Right lung (tissue), 5 donors: ENCODE measurements around the gene MRPL1. TPM values are rescaled to one million over a fixed set of nuclear protein-coding genes. Genes with fewer than 3 reads are reported as not detected.
"Not testable (repeated sequence)": the region's sequence is repeated elsewhere in the genome, so short reads cannot be mapped to it uniquely, and the experiment has no call there.

Source experiments
- DNase-seq, 2 donors: peaks; one replicate each; pipeline ENCODE4 v3.0.0-alpha.2; 2013
- polyA plus RNA-seq, 5 donors: library from polyadenylated mRNA; unstranded; fragments of 120-200 nt; gene quantifications; one replicate each; pipeline versions ENCODE4 v1.2.1 to v1.2.3, GENCODE V29; 2013; ENCODE audit warnings: inconsistent platforms in 1 of 5, low replicate concordance in 1 of 5; ENCODE audit not compliant: insufficient read length in 5 of 5, insufficient read depth in 1 of 5

MRPL1 gene
- polyA plus RNA-seq, 5 donors: 40.5 to 53.8 (median 49.6) TPM

DNA sequence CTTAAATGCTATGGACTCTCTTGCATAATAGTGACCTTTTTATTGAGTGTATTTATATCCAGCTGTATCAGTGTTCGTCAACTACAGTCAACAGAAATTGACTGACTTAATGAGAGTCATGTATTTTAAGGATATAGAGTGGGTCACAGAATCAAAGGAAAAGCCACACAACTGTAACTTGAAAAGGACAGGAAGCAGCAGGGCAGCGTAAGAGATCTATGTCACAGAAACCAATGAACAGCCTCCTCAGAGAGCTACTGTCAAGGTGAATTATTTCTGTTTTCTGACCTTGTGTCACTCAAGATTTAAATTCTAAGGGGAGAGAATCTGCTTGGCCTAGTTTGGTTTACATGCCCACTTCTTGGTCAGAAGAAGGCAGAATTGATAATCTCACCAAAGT lies 100.4 kb downstream of the MRPL1 start:
- no peak for DNase-seq

DNA sequence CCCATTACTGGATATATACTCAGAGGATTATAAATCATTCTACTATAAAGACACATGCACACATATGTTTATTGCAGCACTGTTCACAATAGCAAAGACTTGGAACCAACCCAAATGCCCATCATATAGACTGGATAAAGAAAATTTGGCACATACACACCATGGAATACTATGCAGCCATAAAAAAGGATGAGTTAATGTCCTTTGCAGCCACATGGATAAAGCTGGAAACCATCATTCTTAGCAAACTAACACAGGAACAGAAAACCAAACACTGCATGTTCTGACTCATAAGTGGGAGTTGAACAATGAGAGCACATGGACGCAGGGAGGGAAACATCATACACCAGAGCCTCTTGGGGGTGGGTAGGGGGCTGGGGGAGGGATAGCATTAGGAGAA lies 111.0 kb downstream of the MRPL1 start:
- DNase-seq: not testable (repeated sequence)

DNA sequence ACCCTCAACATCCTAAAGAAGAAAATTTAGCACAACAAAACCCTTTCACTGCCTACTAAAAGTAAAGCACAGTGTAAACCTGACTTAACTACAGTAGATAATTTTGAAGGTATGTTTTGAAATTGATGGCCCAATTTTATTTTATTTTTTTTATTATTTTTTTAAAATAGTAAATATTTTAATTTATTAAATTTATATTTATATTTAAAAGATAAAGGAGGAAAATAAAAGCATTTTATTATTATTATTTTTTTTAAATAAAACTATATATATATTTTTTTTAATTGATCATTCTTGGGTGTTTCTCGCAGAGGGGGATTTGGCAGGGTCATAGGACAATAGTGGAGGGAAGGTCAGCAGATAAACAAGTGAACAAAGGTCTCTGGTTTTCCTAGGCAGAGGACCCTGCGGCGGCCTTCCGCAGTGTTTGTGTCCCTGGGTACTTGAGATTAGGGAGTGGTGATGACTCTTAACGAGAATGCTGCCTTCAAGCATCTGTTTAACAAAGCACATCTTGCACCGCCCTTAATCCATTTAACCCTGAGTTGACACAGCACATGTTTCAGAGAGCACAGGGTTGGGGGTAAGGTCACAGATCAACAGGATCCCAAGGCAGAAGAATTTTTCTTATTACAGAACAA lies 120.4 kb downstream of the MRPL1 start:
- DNase-seq: not testable (repeated sequence)

DNA sequence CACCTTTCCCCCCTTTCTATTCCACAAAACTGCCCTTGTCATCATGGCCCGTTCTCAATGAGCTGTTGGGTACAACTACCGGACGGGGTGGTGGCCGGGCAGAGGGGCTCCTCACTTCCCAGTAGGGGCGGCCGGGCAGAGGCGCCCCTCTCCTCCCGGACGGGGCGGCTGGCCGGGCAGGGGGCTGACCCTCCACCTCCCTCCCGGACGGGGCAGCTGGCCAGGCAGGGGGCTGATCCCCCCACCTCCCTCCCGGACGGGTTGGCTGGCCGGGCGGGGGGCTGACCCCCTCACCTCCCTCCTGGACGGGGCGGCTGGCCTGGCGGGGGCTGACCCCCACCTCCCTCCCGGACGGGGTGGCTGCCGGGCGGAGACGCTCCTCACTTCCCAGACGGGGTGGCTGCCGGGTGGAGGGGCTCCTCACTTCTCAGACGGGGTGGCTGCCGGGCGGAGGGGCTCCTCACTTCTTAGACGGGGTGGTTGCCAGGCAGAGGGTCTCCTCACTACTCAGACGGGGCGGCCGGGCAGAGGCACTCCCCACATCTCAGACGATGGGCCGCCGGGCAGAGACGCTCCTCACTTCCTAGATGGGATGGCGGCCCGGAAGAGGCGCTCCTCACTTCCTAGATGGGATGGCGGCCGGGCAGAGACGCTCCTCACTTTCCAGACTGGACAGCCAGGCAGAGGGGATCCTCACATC lies 121.1 kb downstream of the MRPL1 start:
- not testable (repeated sequence) for DNase-seq

DNA sequence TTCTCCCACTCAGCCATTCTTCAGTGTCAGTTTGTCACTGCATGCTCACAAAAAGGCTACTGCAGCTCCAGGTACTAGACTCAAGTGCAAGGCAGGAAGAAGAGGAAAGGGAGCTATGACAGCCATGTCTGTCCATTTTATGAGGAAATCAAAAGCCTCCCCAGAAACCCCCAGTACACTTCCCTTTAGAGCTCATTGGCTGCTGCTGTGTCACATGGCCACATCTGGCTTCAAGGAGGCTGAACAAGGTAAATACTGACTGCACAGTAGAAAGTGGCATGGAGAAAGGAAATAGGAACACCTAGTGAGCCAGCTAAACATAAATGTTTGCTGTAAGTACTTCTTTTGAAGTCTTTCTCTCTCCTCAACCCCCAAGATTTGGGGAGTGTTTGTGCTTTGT lies 127.3 kb downstream of the MRPL1 start:
- DNase-seq: no peak

DNA sequence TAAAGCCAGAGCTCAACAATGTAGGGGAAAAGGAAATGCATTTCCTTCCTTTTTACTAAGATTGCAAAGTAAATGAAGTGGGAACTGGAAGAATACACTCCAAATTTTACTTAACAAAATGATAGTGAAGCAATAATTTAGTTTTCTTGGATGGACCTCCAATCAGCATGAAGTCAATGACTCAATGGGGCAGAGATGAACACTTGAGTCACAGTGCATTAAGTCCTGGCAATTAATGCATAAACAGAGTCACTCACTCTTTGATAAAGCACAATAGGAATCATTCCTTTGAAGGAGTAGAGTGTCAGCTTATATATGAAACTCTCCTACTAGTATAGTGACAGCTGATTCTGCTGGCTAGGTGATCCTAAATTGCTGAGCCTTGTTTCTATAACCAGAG lies 127.8 kb downstream of the MRPL1 start:
- DNase-seq: peak; percentile 58 to 69

DNA sequence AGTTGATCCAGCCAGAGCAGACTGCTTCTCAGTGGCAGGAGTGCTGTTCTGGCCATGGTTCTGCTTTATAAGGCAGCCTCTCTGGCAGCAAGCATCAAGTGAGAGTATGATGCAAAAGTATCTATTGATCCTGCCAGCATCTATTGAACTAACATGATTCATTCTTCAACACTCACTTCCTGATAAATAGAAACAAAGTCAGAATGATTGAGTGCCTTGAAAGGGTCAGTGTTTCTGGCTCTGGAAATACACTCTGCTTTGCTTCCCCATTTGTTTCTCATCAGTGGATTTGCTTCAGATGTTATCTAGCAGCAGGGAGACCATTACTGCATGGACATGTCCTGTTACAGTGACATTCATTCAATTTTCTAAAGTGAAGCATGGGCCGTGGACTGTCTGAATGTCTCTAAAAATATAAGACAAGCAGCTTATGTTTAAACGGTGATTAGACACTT lies 128.3 kb downstream of the MRPL1 start:
- DNase-seq: peak; percentile 72 to 82

DNA sequence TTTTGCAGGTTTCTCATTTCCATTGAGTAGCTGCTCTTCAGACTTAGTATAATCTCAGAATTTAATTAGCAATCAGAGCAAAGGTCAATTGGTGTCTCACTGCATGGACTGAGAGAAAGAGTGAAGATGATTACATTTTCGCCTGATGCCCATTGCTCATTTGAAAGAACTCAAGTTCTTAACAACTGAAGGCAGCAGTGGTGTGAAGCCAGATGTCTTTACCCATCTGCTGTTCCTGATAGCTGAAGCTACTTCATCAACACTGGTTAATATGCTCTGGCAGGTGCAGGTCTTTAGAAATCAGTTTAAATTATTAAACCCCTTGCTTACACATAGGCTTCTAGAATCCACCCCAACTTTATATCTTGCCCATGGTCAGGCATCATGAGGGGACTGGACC lies 130.0 kb downstream of the MRPL1 start:
- DNase-seq: no peak

DNA sequence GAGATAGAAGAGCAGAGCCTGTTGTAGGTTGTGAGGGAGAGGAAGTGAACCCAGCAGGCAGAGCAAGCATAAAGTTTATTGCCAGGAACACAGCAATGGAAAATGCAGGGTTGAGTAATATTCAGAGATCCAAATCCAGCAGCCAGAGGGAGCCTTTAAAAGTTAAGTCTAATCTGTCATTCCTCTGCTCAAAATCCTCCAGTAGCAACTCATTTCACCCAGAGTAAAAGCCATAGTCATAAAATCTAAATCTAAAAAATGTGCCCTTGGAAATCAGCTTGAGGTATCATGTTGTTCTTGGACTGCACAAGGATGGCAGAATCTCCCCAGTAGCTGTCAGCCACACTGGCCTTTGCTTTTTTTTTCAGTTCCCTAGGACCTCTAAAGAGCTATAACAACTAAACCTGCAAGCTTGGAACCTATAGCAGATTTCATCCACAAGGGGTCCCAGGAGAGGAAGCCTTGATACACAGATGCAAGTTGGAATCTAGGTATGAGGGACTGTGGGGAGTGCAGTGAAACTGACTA lies 131.6 kb downstream of the MRPL1 start:
- DNase-seq: peak; percentile 56 to 69

DNA sequence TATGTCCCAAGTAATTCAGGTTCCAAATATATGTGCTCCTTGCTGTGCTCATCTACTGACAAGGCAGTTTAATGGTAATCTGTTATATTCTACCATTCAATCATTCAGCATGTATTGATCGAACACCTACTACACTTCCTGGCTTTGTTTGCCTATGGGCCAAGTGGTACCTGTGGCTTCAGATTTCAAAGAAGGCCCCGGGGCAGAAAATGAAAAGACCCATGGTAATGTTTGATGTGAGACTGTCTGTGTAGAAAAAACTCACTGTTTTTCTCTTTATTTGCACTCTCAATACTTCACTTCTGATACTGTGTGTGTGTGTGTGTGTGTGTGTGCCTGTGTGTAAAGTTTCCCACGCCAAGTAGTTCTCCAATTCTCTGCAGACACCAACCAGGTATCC lies 133.4 kb downstream of the MRPL1 start:
- no peak for DNase-seq

DNA sequence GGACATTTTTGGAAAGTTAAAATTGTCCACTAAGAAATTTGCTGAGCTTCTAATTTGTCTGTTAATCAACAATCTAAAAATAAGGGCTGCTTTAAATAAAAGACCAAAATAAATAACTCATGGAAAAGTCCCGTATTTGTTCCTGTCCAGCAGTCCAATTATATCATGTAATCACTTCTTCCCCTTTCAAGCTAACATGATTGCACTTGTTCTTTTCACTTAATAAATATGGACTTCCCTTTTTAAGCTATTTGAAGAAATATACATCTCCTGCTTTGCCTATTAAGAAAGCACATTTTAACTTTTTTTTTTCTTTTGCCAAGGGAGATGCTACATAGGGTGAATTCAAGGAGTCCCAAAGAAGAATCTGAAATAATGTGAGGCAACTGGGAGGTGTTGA lies 138.9 kb downstream of the MRPL1 start:
- no peak for DNase-seq

DNA sequence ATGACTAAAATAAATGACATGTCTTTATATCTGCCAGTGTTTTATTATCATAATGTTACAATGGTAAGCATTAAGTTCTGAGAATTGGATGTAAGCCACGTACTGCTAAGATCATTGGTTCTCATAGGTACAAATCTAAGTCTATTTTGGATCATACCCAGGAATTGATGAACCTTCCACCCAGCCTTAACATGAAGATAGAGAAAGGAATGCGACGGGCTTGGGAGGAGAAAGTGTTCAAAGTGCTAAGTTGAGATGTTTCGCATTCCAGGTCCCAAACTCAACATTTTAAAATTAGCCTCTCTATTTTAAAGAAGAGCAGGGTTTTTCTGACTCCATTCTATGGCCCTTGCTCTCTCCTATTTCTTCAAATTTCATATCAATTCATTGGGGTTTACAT lies 139.6 kb downstream of the MRPL1 start:
- no peak for DNase-seq

Other genes starting within 250 kb of the MRPL1 start
- 10 to 100 TPM; 19.0 to 34.6 (median 33.1) TPM for gene CNOT6L, start 43.5 kb upstream of the MRPL1 start, polyA plus RNA-seq
- 10 to 100 TPM; 23.5 to 45.6 (median 42.8) TPM for gene FRAS1, start 194.5 kb downstream of the MRPL1 start, polyA plus RNA-seq